ENCODE data around the gene LRRC8D.

The LRRC8D gene

GRCh38 chr1:89866568-89866967 is 45.7 kb downstream of the LRRC8D start:
- no peaks in the 10 kb centered on the region for H3K27me3 ChIP-seq (ENCODE audit: control insufficient read depth, insufficient read depth, low read length)
- DNase-seq (ENCODE audit: low read depth, low spot score) = no peak
- H3K36me3 ChIP-seq (ENCODE audit: control insufficient read depth, insufficient read depth, low read length) = peaks cover 2% of the 10 kb centered on the region; the same call in 1 of the 2 replicates
- no peaks in the 10 kb centered on the region for H3K9me3 ChIP-seq (ENCODE audit: control insufficient read depth, insufficient read depth, low read length)
- no peak overlapping the region for H3K4me3 ChIP-seq (ENCODE audit: low read length)
- H3K4me1 ChIP-seq (ENCODE audit: control insufficient read depth, insufficient read depth, low read length) = peaks cover 1% of the 10 kb centered on the region; the same call in 1 of the 2 replicates
- no peak overlapping the region for H3K27ac ChIP-seq (ENCODE audit: low read length)
- WGBS (ENCODE audit: insufficient coverage, insufficient read length) = no CpG with 5 or more reads among the region's 7 CpGs

- Histone ChIP-seq H3K27me3 (ENCODE audit: control insufficient read depth, insufficient read depth, low read length) (no peaks in the 10 kb centered on the region), H3K27ac (ENCODE audit: low read length) (no peak overlapping the region), H3K4me1 (ENCODE audit: control insufficient read depth, insufficient read depth, low read length) (no peaks in the 10 kb centered on the region), H3K36me3 (ENCODE audit: control insufficient read depth, insufficient read depth, low read length) (no peaks in the 10 kb centered on the region; the same call in 1 of the 2 replicates), H3K9me3 (ENCODE audit: control insufficient read depth, insufficient read depth, low read length) (no peaks in the 10 kb centered on the region), H3K4me3 (ENCODE audit: low read length) (no peak overlapping the region)
- no peak for DNase-seq (ENCODE audit: low read depth, low spot score)
- no CpG with 5 or more reads among the region's 3 CpGs for WGBS (ENCODE audit: insufficient coverage, insufficient read length)
Observed at GRCh38 chr1:89870998-89871397, 50.2 kb downstream of the LRRC8D start.

- H3K4me3 ChIP-seq (ENCODE audit: low read length) = no peak overlapping the region
- H3K4me1 ChIP-seq (ENCODE audit: control insufficient read depth, insufficient read depth, low read length) = no peaks in the 10 kb centered on the region
- no peaks in the 10 kb centered on the region for H3K27me3 ChIP-seq (ENCODE audit: control insufficient read depth, insufficient read depth, low read length)
- no peak overlapping the region for H3K27ac ChIP-seq (ENCODE audit: low read length)
- no peaks in the 10 kb centered on the region; the same call in 1 of the 2 replicates for H3K36me3 ChIP-seq (ENCODE audit: control insufficient read depth, insufficient read depth, low read length)
- DNase-seq (ENCODE audit: low read depth, low spot score) = no peak
- no peaks in the 10 kb centered on the region for H3K9me3 ChIP-seq (ENCODE audit: control insufficient read depth, insufficient read depth, low read length)
- no CpG with 5 or more reads among the region's 9 CpGs for WGBS (ENCODE audit: insufficient coverage, insufficient read length)
Observed at GRCh38 chr1:89871768-89872473, 51.1 kb downstream of the LRRC8D start.

GRCh38 chr1:89872567-89872966 is 51.7 kb downstream of the LRRC8D start:
- H3K4me1 ChIP-seq (ENCODE audit: control insufficient read depth, insufficient read depth, low read length) = no peaks in the 10 kb centered on the region
- H3K27ac ChIP-seq (ENCODE audit: low read length) = no peak overlapping the region
- no peaks in the 10 kb centered on the region for H3K9me3 ChIP-seq (ENCODE audit: control insufficient read depth, insufficient read depth, low read length)
- H3K36me3 ChIP-seq (ENCODE audit: control insufficient read depth, insufficient read depth, low read length) = no peaks in the 10 kb centered on the region; the same call in 1 of the 2 replicates
- no CpG with 5 or more reads among the region's 1 CpG for WGBS (ENCODE audit: insufficient coverage, insufficient read length)
- no peak for DNase-seq (ENCODE audit: low read depth, low spot score)
- H3K27me3 ChIP-seq (ENCODE audit: control insufficient read depth, insufficient read depth, low read length) = no peaks in the 10 kb centered on the region
- H3K4me3 ChIP-seq (ENCODE audit: low read length) = no peak overlapping the region

- Histone ChIP-seq H3K4me1 (ENCODE audit: control insufficient read depth, insufficient read depth, low read length) (no peaks in the 10 kb centered on the region), H3K4me3 (ENCODE audit: low read length) (no peak overlapping the region), H3K9me3 (ENCODE audit: control insufficient read depth, insufficient read depth, low read length) (no peaks in the 10 kb centered on the region), H3K27ac (ENCODE audit: low read length) (no peak overlapping the region), H3K36me3 (ENCODE audit: control insufficient read depth, insufficient read depth, low read length) (no peaks in the 10 kb centered on the region; the same call in 1 of the 2 replicates), H3K27me3 (ENCODE audit: control insufficient read depth, insufficient read depth, low read length) (no peaks in the 10 kb centered on the region)
- no peak for DNase-seq (ENCODE audit: low read depth, low spot score)
Observed at GRCh38 chr1:89873288-89873687, 52.5 kb downstream of the LRRC8D start.

GRCh38 chr1:89873770-89874169 is 52.9 kb downstream of the LRRC8D start:
- H3K27me3 ChIP-seq (ENCODE audit: control insufficient read depth, insufficient read depth, low read length) = no peaks in the 10 kb centered on the region
- no peaks in the 10 kb centered on the region for H3K4me1 ChIP-seq (ENCODE audit: control insufficient read depth, insufficient read depth, low read length)
- DNase-seq (ENCODE audit: low read depth, low spot score) = no peak
- no peaks in the 10 kb centered on the region for H3K9me3 ChIP-seq (ENCODE audit: control insufficient read depth, insufficient read depth, low read length)
- H3K4me3 ChIP-seq (ENCODE audit: low read length) = no peak overlapping the region
- no peak overlapping the region for H3K27ac ChIP-seq (ENCODE audit: low read length)
- WGBS (ENCODE audit: insufficient coverage, insufficient read length) = no CpG with 5 or more reads among the region's 3 CpGs
- no peaks in the 10 kb centered on the region; the same call in 1 of the 2 replicates for H3K36me3 ChIP-seq (ENCODE audit: control insufficient read depth, insufficient read depth, low read length)

- no peaks in the 10 kb centered on the region for H3K9me3 ChIP-seq (ENCODE audit: control insufficient read depth, insufficient read depth, low read length)
- no peak overlapping the region for H3K27ac ChIP-seq (ENCODE audit: low read length)
- H3K4me1 ChIP-seq (ENCODE audit: control insufficient read depth, insufficient read depth, low read length) = no peaks in the 10 kb centered on the region
- no peaks in the 10 kb centered on the region; the same call in 1 of the 2 replicates for H3K36me3 ChIP-seq (ENCODE audit: control insufficient read depth, insufficient read depth, low read length)
- H3K27me3 ChIP-seq (ENCODE audit: control insufficient read depth, insufficient read depth, low read length) = no peaks in the 10 kb centered on the region
- H3K4me3 ChIP-seq (ENCODE audit: low read length) = no peak overlapping the region
- no CpG with 5 or more reads among the region's 3 CpGs for WGBS (ENCODE audit: insufficient coverage, insufficient read length)
- no peak for DNase-seq (ENCODE audit: low read depth, low spot score)
Observed at GRCh38 chr1:89876463-89876862, 55.6 kb downstream of the LRRC8D start.

- no peak overlapping the region for H3K4me3 ChIP-seq (ENCODE audit: low read length)
- H3K27ac ChIP-seq (ENCODE audit: low read length) = no peak overlapping the region
- no peak for DNase-seq (ENCODE audit: low read depth, low spot score)
- no peaks in the 10 kb centered on the region for H3K4me1 ChIP-seq (ENCODE audit: control insufficient read depth, insufficient read depth, low read length)
- no peaks in the 10 kb centered on the region for H3K36me3 ChIP-seq (ENCODE audit: control insufficient read depth, insufficient read depth, low read length)
- H3K27me3 ChIP-seq (ENCODE audit: control insufficient read depth, insufficient read depth, low read length) = no peaks in the 10 kb centered on the region
- no peaks in the 10 kb centered on the region for H3K9me3 ChIP-seq (ENCODE audit: control insufficient read depth, insufficient read depth, low read length)
- WGBS (ENCODE audit: insufficient coverage, insufficient read length) = no CpG with 5 or more reads among the region's 2 CpGs
Observed at GRCh38 chr1:89877756-89878155, 56.9 kb downstream of the LRRC8D start.

GRCh38 chr1:89878256-89878655 is 57.4 kb downstream of the LRRC8D start:
- Histone ChIP-seq H3K27me3 (ENCODE audit: control insufficient read depth, insufficient read depth, low read length) (no peaks in the 10 kb centered on the region), H3K4me1 (ENCODE audit: control insufficient read depth, insufficient read depth, low read length) (no peaks in the 10 kb centered on the region), H3K4me3 (ENCODE audit: low read length) (no peak overlapping the region), H3K36me3 (ENCODE audit: control insufficient read depth, insufficient read depth, low read length) (no peaks in the 10 kb centered on the region), H3K27ac (ENCODE audit: low read length) (no peak overlapping the region), H3K9me3 (ENCODE audit: control insufficient read depth, insufficient read depth, low read length) (no peaks in the 10 kb centered on the region)
- no CpG with 5 or more reads among the region's 1 CpG for WGBS (ENCODE audit: insufficient coverage, insufficient read length)
- no peak for DNase-seq (ENCODE audit: low read depth, low spot score)

GRCh38 chr1:89880679-89881078 is 59.8 kb downstream of the LRRC8D start:
- Histone ChIP-seq H3K4me1 (ENCODE audit: control insufficient read depth, insufficient read depth, low read length) (no peaks in the 10 kb centered on the region), H3K27ac (ENCODE audit: low read length) (no peak overlapping the region), H3K27me3 (ENCODE audit: control insufficient read depth, insufficient read depth, low read length) (no peaks in the 10 kb centered on the region), H3K9me3 (ENCODE audit: control insufficient read depth, insufficient read depth, low read length) (no peaks in the 10 kb centered on the region), H3K4me3 (ENCODE audit: low read length) (no peak overlapping the region), H3K36me3 (ENCODE audit: control insufficient read depth, insufficient read depth, low read length) (no peaks in the 10 kb centered on the region)
- no peak for DNase-seq (ENCODE audit: low read depth, low spot score)
- no CpG with 5 or more reads among the region's 1 CpG for WGBS (ENCODE audit: insufficient coverage, insufficient read length)

- Histone ChIP-seq H3K4me1 (ENCODE audit: control insufficient read depth, insufficient read depth, low read length) (no peaks in the 10 kb centered on the region), H3K9me3 (ENCODE audit: control insufficient read depth, insufficient read depth, low read length) (no peaks in the 10 kb centered on the region), H3K36me3 (ENCODE audit: control insufficient read depth, insufficient read depth, low read length) (no peaks in the 10 kb centered on the region), H3K27ac (ENCODE audit: low read length) (no peak overlapping the region), H3K4me3 (ENCODE audit: low read length) (no peak overlapping the region), H3K27me3 (ENCODE audit: control insufficient read depth, insufficient read depth, low read length) (no peaks in the 10 kb centered on the region)
- DNase-seq (ENCODE audit: low read depth, low spot score) = no peak
- no CpG with 5 or more reads among the region's 1 CpG for WGBS (ENCODE audit: insufficient coverage, insufficient read length)
Observed at GRCh38 chr1:89881415-89882058, 60.7 kb downstream of the LRRC8D start.

All from iPS DF 6.9 (cell line).